HG03159 (cell line): ENCODE measurements around the gene CAMTA1.
"Not testable (repeated sequence)": the region's sequence is repeated elsewhere in the genome, so short reads cannot be mapped to it uniquely, and the experiment has no call there.

Source experiments
- ATAC-seq: cut with Tn5 transposase; IDR thresholded peaks from one replicate; pipeline ENCODE4 v1.9.1; 2021; ENCODE audit warnings: mild to moderate bottlenecking, moderate library complexity; ENCODE audit not compliant: unreplicated experiment

The CAMTA1 gene

DNA sequence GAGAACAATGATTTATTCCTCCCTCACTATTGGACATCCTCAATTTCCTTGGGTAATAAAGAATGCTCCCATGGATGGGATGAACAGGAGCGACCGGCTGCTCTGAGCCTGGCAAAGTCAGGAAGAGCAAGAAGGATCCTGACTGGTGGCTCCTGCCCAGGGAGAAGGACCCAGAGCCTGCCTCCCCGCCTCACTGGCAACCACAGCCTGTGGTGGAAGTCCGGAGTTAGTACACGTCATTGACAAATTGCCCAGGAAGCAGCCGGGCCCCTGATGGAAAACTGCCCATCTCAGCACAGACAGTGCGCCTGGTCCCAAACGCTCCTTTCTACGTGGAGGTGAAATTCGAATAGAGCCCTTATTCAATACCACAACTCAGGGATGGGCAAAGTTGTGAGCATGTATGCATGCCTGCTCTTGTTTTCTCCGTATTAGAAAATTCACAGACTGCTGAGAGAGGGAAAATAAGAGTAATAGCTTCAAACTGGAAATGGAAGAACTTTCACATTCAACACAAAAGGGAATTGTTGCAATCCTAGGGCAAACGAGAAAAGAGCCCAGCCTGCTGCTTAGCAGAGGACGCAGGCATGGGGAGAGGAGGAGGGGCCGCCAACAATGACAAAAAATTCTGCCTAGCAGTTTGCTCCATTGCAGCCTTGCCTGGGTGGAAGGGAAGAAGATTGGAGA is 588.8 kb downstream of the CAMTA1 start:
- no peak for ATAC-seq

DNA sequence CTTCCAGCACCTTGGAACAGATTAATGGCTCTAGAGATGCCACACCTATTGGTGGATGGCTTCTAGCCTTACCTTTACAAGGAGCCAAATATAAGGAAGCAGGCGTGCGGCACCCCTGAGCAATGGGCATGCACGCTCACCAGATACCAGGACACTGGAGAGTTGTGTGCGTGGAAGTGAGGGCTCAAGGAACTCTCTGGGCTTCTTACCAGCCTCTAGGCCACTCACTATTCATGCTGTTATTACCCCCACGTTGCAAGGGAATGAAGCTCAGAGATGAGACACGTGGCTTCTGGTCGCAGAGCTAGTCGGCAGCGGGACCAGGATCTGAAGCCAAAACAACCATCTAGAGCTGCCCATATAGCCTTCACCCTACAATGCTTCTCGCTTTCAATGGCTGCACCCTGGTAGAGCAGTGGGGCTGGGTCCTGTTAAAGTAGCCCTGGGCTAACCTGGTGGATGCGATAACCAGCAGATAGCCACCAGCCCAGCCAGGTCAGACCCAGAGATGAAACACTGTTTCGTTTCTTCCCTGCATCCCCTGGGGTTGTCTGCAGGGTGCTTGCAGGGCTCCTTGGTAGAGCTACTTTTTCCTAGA is 589.4 kb downstream of the CAMTA1 start:
- ATAC-seq: no peak

DNA sequence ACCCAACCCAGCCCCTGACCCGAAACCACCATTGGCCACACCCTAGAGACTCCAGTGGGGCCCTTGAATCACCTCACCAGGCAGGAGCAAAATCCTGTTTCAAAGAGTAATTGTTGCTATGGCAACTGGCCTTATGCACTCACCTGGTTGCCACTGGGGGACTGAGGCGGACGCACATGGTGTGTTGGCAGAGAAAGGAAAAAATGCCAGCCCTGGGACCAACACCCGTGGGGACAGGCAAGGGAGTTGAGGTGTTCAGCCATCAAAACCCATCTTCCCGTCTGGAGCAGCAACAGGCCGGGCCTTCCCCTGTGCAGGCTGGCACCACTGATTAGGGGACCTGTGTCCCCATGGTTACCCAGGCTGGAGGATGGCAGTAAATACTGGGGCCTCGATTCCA is 590.1 kb downstream of the CAMTA1 start:
- no peak for ATAC-seq

DNA sequence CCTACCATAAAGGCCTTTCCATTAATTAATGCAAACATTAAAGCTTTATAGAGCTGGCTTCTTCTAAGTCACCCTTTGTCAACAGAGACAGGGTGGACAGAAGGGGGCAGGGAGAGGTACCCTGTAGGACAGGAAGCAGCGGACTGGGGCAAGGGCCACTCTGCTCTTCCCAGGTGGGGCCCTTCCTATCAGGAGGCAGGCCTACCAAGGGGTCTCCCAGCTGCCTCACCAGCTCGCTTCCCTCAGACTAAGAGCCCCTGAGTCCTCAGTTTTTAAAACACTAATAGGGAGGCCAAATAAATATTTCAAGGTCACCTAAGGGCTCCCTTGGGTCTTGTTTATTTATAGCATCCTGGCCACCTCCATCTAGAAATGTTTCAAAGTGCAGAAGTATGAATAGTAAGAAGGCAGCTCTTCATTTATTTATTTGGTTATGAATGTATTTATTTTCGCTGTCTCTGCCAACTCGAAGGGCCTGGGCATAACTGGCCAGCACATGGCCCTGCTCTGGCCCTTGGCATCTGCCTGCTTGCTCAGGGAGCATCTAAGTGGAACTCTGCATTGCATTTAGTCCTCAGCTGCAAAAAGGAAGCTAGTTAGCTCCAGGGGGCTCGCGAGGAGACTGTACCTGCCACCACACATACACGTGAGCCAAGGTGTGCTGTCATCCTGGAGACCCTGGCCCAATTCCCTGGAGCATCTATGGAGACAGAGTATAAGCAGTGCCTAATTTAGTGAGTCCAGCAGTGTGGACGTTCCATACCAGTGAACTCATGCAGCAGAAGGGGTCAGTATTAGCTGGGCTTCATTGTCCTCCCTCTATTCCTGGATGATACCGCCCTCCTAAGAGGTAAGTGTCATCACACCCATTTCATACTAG is 590.8 kb downstream of the CAMTA1 start:
- no peak for ATAC-seq

DNA sequence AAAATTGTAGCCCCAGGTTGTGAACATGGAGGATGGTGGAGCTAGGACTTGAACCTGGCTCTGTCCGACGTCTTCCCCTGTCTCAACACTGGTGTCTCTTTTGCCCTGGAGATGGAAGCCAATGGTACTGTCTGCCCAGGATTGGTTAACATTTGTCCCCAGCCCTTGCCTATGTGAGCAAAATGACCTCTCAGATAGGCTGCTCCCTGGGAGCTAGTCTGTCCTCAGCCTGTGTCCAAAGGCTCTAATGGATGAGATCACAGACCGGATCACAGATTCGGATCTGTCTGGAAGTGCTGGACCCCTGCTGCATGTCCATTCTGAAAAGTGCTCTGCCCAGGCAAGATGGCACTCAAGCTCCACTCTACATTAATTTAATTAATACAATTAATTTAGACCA is 591.4 kb downstream of the CAMTA1 start:
- ATAC-seq: no peak

DNA sequence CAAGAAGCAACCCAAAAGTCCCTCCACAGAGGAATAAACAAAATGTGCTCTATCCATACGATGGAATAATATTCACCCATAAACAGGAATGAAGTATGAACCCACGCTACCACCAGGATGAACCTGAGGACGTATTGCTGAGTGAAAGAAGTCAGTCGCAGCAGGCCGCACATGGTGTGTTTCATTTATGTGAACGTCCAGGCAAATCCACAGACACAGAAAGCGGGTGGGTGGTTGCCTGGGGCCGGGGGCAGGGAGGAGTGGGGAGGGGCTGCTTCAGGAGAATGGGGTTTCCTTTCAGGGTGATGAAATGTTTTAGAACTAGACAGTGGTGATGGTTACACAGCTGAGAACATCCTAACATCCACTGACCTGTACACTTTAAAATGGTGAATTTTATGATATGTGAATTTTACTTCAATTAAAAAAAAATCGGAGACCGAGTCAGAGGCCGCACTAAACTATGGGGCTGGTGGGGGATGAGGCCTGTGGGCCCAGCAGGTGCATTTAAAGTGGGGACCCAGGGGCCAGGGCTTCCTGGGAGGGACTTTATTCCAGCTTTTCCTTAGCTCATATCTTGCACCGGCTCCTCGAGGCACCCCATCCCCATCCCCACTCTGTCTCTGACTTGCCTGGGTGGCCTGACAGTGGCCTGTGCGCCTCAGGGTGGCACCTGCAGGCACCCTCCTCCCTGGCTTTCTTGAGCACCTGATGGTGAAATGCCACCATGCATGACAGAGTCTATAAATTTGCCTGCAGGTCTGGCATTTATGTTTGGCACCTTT is 593.3 kb downstream of the CAMTA1 start:
- no peak for ATAC-seq

DNA sequence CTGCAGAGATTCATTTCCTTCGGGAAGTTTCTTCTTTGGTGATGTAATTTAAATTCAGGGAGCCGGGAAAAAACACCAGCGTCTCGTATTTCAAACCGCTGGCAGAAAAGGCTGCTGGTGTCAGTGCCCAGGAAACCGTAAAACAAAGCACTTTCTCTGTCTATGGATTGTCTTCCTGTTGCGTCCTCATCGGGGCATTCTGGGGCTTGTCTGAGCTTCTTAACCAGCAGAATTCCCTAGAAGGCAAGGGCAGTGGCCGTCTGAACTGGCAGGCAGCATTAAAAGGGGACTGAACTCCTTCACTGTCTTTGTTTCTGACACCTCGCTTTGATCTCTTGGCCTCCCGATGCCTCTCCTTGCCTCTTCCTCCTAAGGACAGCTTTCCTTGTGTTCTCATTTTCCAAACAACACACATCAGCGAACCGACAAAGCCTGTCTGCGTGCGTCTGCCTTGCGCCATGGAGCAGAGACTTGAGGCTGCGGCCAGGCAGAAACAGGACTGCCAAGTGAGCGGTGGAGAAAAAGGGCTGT is 594.3 kb downstream of the CAMTA1 start:
- ATAC-seq: no peak

DNA sequence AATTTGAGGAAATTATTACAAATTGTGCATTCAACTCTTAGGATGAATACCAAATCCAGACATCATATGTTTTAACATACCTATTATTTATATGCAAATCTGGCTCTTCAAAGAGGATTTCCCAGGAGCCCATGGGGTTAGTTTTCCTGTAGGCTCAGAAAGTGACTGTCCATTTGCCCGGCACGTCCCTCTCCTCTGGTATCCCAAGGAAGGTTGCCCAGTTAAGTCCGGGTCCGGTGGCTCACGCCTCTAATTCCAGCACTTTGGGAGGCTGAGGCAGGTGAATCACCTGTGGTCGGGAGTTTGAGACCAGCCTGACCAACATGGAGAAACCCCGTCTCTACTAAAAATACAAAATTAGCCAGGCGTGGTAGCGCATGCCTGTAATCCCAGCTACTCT is 594.8 kb downstream of the CAMTA1 start:
- not testable (repeated sequence) for ATAC-seq

DNA sequence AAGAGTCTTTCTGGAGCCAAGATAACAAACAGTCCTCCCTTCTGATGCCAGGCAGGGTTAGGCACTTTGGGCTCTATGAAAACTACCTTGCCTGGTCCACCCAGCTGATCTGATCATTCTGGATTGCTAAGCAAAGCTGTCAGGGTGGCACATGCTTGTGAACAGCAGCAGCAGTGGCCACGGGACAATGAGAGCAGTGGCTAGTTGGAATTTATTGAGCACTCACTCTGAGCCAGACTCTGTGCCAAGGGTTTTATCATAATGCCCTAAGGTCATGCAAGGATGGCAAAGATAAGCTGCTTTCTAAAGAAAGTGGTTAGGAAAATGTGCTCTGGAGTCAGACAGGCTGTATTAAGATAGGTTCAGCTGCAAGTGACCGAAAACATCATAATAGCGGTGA is 595.5 kb downstream of the CAMTA1 start:
- no peak for ATAC-seq

DNA sequence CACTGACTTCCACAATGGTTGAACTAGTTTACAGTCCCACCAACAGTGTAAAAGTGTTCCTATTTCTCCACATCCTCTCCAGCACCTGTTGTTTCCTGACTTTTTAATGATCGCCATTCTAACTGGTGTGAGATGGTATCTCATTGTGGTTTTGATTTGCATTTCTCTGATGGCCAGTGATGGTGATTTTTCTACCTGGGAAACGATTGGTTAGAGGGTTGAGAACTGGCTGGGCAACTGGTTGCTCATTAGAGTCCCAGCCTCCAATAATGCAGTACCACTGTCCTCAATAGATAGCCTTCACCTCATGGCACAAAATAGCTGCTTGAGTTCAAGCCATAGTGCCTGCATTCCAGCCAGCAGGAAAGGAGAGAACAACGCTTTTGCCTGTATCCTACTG is 596.5 kb downstream of the CAMTA1 start:
- ATAC-seq: not testable (repeated sequence)

DNA sequence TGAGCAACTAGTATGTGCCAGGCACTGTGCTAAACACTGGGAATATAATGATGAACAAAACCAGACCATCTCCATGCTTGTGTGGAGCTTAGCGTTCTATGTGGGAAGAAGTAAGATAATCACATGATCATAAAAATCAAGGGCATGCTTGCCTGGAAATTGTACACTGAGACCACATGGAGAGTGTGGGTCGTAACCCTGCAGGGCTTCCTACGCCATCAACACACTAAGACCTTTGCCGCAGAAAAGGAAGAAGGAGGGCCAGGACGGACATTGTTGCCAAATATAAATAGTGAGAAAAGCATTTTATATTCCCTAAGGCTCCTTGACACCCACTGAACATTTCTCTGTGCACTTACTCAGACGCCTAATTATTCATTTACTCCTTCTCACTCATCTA is 597.7 kb downstream of the CAMTA1 start:
- ATAC-seq: no peak

DNA sequence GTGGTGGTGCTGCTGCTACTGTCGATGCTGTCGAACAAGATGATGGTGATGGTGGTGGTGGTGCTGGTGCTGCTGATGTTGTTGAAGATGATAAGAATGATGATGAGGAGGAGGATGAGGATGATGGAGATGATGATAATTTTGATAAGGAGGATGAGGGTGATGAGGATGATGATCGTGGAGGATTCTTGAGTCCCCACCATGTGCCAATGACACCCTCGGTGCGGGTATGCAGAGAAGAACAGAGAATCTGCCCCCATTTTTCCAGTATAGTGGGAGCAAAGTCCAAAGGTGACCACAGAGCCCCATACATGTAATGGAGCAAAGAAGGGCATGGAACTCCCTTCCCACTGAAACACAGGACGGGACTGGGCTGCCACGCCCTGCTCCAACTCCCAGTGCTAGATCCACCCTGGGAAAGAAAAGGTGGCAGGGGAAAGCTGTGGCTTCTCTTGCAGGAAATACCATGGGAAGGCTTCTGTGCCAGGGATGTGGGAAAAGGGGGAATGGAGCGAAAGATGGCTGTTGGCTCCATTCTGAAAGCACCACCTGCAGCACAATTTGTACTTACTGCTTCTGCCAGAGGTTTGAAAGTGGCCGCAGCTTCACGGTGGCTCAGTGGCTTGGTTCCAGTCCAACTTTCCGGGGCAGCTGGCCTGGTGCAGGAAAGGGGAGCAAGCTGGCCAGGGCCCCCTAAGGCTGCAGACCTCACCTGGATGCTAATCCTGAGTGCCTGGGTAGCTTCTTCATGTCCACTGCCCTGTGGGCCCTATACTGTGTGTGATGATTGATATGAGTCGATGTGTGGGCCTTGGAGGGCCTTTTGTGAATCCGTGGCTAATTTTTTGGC is 598.6 kb downstream of the CAMTA1 start:
- ATAC-seq: no peak

DNA sequence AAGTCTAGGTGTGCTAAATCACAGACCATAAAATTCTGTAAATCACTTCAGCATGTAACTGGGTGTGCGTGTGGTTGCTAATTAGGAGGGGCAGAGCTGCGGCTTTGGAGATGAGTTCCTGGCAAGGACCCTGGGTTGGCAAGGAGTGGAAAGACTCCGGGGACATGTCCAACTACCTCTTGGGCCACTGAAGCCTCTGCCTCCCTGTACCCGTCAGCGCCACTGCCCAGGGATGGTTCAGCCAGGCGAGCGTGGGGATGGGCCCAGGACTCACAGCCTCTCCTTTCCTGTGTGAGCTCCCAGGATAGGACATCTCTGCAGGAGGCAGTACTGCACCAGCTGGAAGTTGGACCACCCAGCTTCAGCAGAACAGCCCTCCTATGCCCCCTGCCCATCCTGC is 599.4 kb downstream of the CAMTA1 start:
- ATAC-seq: no peak

DNA sequence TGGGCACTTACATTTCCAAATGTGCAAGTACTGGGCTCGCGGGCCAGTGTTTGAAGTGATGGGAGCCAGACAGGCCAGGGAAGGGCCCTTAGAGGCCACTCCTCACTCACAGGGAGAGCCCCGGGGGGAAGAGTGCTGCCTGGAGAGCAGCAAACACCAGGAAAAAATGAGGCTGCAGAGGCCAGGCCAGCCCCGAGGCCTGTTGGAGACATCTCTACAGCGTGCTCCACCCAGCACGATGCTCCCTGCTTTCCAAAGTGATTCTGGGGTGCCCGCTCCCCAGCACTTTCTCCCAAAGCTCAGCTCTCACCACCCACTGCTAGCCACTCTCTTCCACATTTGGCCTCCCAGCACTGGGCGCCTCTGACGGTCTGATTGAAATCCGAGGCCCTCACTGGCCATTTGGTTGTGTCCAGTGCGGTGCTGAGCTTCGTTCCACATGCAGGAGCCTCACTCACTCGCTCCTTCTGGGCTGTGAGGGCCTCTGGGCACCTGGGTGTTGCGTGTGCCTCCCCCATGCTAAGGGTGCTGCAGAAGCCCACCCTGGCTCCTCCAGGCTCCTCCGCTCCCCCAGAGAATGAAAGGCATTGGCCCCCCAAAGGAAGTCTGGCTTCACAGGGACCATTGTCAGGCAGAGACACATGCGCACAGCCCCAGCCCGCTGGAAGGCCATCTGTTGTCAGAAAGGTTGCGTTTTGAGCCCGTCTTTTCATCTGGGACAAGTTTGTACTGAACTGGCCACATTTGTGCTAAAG is 600.4 kb downstream of the CAMTA1 start:
- no peak for ATAC-seq

DNA sequence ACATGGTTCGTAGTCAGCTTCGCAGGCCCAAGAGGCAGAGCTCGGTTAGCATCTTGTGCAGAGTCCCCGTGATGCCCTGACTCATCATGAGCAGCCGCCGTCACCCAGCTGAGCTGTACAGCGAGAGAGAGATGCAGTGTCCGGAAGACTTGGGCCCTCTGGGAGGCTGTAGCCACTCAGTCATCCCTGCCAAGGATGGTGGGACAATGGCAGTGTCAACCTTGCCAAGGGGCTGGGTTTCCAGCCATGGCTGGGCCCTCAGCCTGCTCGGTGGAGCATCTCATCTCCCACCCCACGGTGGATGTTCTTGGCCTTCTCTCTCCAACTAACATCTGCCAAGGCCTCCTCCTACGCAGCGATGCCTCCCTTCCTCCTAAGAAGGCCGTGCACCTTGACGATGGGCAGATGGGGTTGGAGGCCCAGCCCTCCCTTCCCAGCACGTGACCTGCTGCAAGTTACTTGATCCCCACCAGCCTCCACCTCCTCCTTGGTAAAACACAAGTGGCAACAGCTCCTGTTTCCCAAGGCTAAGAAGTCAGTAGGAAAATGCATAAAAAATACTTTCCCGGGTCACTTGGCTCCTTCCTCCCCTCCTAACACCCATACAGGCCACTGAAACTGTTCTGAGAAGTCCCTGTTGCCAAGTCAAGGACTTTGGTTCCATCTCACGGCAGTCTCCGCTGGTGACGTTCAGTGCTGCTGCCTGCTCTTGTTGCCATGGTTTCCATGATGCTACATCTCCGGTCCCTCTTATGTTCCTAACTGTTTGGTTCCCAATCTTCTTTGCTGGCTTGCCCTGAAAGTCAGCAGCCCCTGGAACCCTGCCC is 601.2 kb downstream of the CAMTA1 start:
- ATAC-seq: no peak

DNA sequence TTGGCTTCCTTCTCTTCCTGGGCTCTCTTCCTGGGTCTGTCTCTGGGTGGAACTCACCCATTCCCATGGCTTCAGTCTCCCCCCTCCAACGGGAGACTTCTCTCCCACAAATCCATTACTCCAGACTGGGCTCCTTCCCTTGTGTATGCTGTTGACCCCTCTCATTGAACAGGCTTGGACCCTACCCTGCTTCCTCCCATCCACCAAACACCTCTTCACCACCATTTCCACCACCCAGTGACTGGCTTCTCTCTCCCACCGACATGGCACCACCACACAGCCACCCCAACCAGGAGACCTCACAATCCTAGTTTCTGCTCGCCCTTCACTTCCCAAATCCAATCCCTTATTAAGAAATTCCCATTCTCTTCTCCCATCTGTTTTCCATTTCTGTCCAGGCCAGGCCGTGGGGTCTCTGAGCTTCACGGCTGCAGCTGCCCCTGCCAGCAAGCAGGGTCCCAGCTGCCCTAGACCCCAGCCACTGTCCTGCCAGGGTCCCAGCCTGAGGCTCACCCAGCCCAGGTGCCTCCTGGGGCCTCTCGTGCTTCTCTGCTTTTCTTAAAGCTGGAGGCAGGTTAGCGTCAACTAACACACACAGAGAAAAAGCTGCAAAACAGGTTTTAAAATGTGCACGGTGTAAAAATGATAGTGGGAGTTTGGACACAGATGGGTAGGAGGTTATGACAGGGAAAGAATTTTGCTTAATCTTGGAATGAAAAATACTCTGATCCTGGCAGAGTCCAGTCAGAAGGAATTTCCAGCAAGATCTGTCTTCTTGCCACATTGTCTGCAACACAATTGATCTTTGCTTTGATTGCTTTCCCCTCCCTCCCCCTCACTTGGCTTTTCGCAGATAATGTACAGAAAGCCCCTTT is 602.0 kb downstream of the CAMTA1 start:
- ATAC-seq: no peak

DNA sequence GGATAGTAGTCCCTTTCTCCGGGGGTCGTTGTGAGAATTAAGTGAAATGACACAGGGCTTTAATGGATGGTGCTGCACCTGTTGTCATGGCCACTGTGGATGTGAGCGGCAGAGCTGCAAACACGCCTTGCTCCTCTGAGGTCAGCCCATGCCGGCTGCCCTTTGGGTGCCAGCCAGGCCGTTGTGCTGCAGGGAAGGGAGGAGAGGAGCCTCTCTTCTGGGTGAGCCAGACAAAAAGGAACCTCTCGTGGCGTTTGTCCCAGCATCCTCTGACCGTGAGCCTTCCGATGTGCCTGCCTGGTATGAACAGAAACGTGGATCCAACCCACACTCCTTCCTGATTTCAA is 602.9 kb downstream of the CAMTA1 start:
- ATAC-seq: no peak
